GM19193 (cell line): Measurements from ENCODE around the gene MGAT5.

Experiments used
- POLR2A ChIP-seq: IDR thresholded peaks from 4 replicates; pipeline ENCODE4 v1.6.1; 2011; ENCODE audit not compliant: insufficient read depth, insufficient read length; ENCODE audit errors: extremely low read depth

The MGAT5 gene

GRCh38 chr2:134299334-134299733 is 45.5 kb downstream of the MGAT5 start:
- no peak for TF ChIP-seq POLR2A

DNA sequence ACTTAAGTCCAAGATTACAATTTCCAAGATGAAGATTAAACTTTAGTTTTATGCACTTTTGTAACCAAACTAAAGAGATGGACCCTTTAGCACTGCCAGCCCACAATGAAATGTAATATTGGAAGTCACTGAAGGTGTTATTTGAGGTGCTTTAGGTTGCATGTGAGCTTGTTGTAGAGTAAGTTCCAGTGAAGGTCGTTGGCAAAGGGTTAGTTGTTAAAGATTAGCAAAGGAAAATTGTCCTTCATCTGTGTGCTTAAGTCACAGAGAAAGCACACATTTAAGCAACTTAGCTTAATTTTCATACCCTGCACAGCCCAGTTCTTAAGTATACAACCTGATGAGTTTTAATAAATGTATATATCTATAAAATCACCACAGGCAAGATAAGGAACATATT is 46.7 kb downstream of the MGAT5 start:
- no peak for TF ChIP-seq POLR2A

GRCh38 chr2:134301099-134301927 is 47.4 kb downstream of the MGAT5 start:
- TF ChIP-seq POLR2A: no peak

GRCh38 chr2:134301928-134302260 is 48.0 kb downstream of the MGAT5 start:
- no peak for TF ChIP-seq POLR2A

GRCh38 chr2:134304394-134305108 is 50.7 kb downstream of the MGAT5 start:
- TF ChIP-seq POLR2A: no peak

DNA sequence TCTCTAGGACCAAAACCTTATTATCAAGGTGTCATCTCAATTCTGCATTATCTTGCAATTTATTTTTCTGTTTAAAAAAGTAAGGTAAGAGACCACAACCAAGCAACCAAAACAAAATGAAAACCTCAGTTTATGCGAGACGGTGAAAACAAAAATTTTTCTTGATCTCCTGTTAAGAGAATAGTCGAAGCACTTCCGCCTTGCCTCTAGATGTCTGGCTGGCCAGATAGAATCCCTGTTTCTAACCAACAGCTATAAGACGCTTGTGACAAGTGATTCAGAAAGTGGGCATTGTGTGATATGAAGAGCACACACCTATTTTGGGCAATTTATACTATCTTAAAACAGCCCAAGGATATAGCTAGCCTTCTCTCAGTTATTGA is 51.2 kb downstream of the MGAT5 start:
- TF ChIP-seq POLR2A: no peak

DNA sequence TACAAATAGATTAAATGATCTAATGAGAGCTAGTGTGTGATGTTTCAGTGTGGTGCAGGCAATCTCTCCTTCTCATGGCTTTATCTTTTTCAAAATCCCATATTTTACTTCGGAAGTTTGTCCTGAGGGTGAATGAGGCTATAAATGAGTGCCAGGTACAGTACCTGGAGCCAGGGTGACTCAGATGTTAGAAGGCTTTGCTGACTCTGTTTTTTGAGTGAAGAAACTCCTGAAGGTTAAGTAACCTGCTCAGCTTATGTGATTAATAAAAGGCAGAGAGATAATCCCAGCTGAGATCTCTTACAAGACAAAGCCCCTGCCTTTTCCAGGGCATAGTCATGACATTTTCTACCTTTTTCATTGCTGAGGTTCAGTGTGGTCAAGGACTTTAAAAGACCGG is 52.6 kb downstream of the MGAT5 start:
- no peak for TF ChIP-seq POLR2A

DNA sequence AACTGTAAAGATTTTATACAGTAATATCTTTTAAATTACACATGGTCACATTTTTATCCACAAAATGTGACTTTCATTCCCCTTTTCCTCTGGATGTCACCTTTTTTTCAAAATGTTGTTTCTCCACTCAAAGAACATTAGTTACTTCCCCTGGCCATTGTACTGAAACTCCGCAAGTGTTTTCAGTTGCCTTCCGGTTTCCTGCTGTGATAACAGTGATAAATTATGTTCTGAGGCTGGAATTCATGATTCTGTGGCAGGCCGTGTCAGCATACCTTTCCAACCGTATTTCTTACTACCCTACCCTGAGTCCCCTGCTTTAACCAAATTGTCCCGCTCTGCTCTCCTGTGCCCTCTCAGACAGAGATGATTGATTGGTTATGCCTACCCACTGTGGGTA is 53.5 kb downstream of the MGAT5 start:
- TF ChIP-seq POLR2A: no peak

- TF ChIP-seq POLR2A: no peak
These were observed 54.9 kb downstream of the MGAT5 start for GRCh38 chr2:134308474-134309385.

DNA sequence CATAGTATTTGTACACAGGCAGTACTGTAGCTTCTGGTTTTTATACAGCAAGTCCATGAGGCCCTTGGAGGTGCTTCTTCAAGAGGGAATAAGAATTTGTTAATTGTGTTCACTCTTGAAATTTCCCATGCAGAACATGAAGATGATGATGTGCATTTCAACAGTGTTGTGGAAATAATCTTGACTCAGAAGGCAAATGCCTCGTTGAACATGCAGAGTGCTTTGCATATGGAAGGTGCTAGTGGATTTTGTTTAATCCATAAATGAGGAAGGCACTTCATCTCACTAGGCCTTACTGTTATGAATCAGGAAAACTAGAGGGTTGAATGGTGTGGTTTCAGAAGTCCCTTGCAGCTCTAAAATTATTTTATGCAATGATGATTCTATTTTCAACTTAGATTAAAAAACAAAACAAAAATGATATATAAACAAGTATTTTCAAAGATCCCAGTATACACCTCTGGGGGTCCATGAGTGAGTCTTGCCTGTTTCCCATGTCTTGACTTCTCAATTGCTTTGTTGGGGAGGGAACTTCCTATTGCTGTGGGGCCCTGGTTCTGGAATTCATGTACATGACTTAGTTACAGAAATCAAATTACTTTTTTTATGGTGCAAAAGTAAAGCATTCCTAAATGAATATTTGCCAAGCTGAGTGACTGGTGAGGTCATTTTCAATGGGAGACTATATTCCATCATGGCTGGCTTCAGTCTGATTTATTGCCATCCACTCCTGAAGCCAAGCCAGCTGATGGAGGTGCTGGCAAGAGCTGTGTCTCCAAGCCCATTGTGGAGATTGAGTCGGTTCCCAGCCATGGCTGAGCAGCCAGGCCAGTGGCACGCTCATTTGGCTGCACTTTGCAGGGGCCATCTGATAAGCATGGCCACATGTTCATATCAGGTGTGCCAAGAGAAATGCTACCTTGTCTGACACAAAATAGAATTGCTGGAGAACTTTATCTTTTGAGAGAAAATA is 56.5 kb downstream of the MGAT5 start:
- TF ChIP-seq POLR2A: no peak

DNA sequence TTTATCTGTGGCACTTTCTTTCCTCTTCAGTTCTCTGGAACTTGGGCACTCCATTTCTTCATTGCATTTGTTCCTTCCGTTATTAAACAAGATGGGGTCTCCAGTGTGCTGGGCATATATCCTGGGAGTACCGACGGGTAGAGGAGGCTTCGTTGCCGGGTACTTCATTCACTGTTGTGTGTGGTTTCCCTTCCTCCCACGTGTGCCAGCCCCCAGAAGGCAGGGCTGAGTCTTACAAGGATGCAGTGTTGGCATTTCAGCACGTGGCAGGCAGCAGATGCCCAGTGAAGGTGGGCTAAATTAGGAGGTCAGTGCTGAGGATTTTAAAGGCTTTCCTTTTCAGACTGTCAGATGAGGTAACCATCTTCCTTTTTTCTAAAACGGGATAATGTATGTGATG is 58.6 kb downstream of the MGAT5 start:
- TF ChIP-seq POLR2A: no peak

DNA sequence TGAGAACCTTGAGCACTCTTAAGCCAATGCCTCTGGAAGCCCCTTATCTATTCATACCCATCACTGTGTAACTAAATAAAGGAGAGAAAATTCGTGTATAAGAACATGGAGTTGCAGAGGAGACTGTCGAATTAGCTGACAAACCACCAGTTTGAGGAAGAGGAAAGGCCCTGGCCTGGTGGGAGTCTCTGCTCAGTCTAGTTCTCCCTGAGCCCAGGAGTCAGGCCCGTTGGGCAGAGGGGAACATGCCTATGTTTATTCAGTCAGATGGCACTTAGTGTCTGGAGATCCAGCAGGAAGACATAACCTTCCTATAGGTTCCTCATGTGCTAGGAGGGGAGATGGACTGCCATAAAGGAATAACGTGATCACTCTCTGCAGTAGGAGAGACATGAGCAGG is 60.3 kb downstream of the MGAT5 start:
- TF ChIP-seq POLR2A: no peak

- TF ChIP-seq POLR2A: no peak
These were observed 61.0 kb downstream of the MGAT5 start for GRCh38 chr2:134314681-134315368.

GRCh38 chr2:134315471-134315870 is 61.6 kb downstream of the MGAT5 start:
- TF ChIP-seq POLR2A: no peak

DNA sequence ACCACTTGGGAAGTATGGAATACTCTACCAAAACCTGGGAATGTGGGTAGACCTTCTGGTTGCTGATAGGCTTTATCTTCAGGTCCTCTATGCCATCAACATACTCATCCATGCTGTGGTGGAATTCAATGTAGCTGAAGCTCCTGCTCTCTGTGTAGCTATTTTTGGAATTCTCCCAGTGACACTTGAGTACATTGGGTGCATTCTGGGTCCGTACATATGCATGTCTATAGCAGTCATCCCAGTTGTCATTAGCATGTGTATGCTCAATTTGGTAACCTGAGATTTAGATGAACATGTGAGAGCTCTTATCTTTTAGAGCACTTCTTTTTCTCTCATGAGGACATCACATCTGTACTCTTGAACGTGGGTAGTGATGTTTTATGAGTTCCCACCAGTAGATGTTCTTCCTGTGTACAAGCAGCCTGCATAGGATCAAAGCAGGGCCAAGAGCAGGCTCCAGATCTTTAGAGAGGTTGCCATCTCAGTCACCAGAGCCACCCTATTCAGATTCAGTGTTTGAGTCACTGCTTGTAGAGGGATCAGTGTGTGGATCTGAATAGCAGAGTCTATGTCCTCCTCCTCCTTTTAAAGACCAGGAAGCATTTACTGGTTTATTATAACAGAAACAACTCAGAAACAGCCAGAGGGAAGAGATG is 65.9 kb downstream of the MGAT5 start:
- no peak for TF ChIP-seq POLR2A
